Stimulated activated CD8-positive, alpha-beta memory T cell treated with anti-CD3 and anti-CD28 coated beads, Interleukin-15, amount 100 ng/mL, for 1 hour (primary cell): ENCODE results near the gene U2AF2.
A peak's percentile ranks its signal among the peaks of the same experiment; 100 is the strongest.

Experiments used
- DNase-seq: peaks from one replicate; pipeline ENCODE4 v3.0.0-alpha.2; 2020; ENCODE audit warnings: low read depth

Gene U2AF2

GRCh38 chr19:55690109-55690768, 35.4 kb downstream of the U2AF2 start:
- DNase-seq: no peak

- no peak for DNase-seq
Observed at GRCh38 chr19:55690769-55691545, 36.1 kb downstream of the U2AF2 start.

- DNase-seq: no peak
Observed at GRCh38 chr19:55691561-55692481, 37.0 kb downstream of the U2AF2 start.

GRCh38 chr19:55692681-55693081, 37.8 kb downstream of the U2AF2 start:
- no peak for DNase-seq

- no peak for DNase-seq
Observed at GRCh38 chr19:55693336-55693974, 38.6 kb downstream of the U2AF2 start.

GRCh38 chr19:55694241-55694655, 39.4 kb downstream of the U2AF2 start:
- no peak for DNase-seq

- no peak for DNase-seq
Observed at GRCh38 chr19:55694656-55695491, 40.0 kb downstream of the U2AF2 start.

GRCh38 chr19:55695511-55696290, 40.9 kb downstream of the U2AF2 start:
- no peak for DNase-seq

- no peak for DNase-seq
Observed at GRCh38 chr19:55696301-55697068, 41.6 kb downstream of the U2AF2 start.

GRCh38 chr19:55697069-55697440, 42.2 kb downstream of the U2AF2 start:
- no peak for DNase-seq

- DNase-seq: no peak
Observed at GRCh38 chr19:55697698-55698097, 42.9 kb downstream of the U2AF2 start.

- no peak for DNase-seq
Observed at GRCh38 chr19:55698256-55698655, 43.4 kb downstream of the U2AF2 start.

GRCh38 chr19:55699221-55699620, 44.4 kb downstream of the U2AF2 start:
- DNase-seq: no peak

GRCh38 chr19:55700813-55701212, 46.0 kb downstream of the U2AF2 start:
- no peak for DNase-seq

- no peak for DNase-seq
Observed at GRCh38 chr19:55702131-55702627, 47.3 kb downstream of the U2AF2 start.

GRCh38 chr19:55703790-55704215, 49.0 kb downstream of the U2AF2 start:
- DNase-seq: peak; percentile 8

- no peak for DNase-seq
Observed at GRCh38 chr19:55704494-55705245, 49.8 kb downstream of the U2AF2 start.

GRCh38 chr19:55705972-55706371, 51.1 kb downstream of the U2AF2 start:
- no peak for DNase-seq

- DNase-seq: no peak
Observed at GRCh38 chr19:55711719-55712118, 56.9 kb downstream of the U2AF2 start.
